Measurements from ENCODE around the gene CEMIP.

DNA sequence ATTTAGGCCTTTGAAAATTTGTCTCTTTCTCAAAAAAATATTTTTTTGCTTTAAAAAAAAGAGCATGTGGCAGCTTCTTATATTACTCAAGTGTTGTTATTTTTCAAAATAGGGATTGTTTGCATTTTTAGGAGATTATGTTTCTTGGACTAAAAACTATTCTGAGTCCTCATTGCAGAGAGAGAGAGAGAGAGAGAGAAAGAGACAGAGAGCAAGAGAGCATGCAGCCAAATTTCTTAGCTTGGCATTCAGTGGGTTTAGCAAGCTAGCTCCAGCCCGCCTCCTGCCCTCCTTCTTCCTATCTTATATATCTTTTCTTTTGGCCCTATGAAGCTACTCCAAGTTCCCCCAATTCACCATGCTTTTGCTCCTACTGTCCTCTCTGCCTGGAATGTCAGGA lies 55.7 kb downstream of the CEMIP start:
- TF ChIP-seq POLR2A (IDR thresholded peaks at IDR 0.05) = no peak
- TF ChIP-seq, protein P1, sequence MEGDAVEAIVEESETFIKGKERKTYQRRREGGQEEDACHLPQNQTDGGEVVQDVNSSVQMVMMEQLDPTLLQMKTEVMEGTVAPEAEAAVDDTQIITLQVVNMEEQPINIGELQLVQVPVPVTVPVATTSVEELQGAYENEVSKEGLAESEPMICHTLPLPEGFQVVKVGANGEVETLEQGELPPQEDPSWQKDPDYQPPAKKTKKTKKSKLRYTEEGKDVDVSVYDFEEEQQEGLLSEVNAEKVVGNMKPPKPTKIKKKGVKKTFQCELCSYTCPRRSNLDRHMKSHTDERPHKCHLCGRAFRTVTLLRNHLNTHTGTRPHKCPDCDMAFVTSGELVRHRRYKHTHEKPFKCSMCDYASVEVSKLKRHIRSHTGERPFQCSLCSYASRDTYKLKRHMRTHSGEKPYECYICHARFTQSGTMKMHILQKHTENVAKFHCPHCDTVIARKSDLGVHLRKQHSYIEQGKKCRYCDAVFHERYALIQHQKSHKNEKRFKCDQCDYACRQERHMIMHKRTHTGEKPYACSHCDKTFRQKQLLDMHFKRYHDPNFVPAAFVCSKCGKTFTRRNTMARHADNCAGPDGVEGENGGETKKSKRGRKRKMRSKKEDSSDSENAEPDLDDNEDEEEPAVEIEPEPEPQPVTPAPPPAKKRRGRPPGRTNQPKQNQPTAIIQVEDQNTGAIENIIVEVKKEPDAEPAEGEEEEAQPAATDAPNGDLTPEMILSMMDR (IDR thresholded peaks at IDR 0.05) = no peak
